ENCODE data around the gene PPP1R37. TPM values are rescaled to one million over a fixed set of nuclear protein-coding genes. Genes with fewer than 3 reads are reported as not detected.
A peak's percentile ranks its signal among the peaks of the same experiment; 100 is the strongest.

Gene PPP1R37
- polyA plus RNA-seq, 3 donors = 0.10 to 11.8 (median 0.22) TPM

DNA sequence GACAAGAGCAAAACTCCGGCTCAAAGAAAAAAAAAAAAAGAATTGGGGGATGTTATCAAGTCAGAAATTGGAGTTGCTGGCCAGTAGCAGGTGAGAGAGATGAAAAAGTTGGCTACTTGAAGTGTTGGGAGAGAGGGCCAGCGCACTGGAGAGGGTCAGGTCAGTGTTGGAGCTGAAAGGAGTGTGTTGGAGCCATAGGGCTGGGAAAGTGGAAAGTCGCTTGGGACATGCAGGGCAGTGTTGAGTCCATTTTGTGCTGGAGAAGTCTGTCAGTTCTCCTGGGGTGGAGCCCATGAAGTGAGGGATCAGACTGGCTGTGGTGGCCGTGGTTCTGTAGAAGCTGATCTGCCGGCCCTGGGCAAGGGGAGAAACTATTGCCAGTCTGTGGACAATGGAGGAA, 1.7 kb downstream of the PPP1R37 start:
- WGBS (ENCODE audit: insufficient coverage) = 96% methylated on average over 5 of the region's 5 CpGs
- intact Hi-C loops (cut with micrococcal nuclease) = loop anchor here (5.0 kb wide), 3 partner anchors 47 to 93 kb away; partner anchors contain the start of genes BLOC1S3 (in 1 of the 2) and TRAPPC6A (in 1 of the 2)

DNA sequence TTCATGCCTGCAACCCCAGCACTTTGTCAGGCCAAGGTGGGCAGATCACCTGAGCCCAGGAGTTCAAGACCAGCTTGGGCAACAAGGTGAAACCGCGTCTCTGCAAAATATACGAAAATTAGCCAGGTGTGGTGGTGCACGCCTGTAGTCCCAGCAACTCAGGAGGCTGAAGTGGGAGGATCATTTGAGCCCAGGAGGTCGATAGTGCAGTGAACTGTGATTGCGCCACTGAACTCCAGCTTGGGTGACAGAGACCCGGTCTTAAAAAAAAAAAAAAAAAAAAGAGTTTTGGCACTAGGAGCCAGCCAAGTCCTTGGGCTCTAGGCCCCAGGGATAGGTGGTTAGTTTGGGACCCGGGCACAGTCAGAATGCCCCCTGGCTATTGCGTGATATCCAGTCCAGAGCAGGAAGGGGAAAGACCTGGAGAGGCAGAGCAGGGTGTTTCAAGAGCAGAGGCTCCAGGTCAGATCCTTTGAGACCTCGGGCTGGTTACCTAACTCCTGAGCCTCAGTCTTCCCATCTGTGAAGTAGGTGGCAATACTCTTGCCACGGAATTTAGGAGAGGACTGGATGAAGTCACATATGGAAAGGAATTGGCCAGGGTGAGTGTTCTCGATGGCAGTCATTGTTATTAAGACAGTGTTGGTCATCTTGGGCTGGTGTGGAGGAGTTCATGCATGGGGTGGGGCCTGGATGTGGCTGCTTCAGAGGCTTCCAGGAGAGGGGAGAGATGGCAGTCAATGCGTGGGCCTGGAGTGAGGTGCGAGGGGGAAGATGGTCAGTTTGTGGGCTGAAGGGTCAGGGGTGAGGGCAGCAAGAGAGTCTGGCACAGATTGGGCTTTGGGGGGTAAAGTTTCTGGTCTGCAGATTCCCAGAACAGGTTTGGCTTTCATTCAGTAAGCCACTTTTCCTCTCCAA, 2.8 kb downstream of the PPP1R37 start:
- no peaks in the 10 kb centered on the region for H3K9me3 Mint-ChIP-seq
- no peak overlapping the region for H2AFZ ChIP-seq (ENCODE audit: insufficient read depth, low read depth, low read length, poor library complexity, severe bottlenecking)
- no peaks in the 10 kb centered on the region for H3K9me3 ChIP-seq (replicated peaks in 1 of 2; ENCODE audit: control insufficient read depth in 1 of 2, insufficient read depth in 1 of 2, low read length in 2 of 2)
- peaks cover 70% of the 10 kb centered on the region for H4K20me1 ChIP-seq (ENCODE audit: insufficient read depth, low read length)
- H3K27me3 ChIP-seq (ENCODE audit: control insufficient read depth in 2 of 2, insufficient read depth in 2 of 2, low read length in 2 of 2) = no peaks in the 10 kb centered on the region
- no peak overlapping the region for H3K9ac ChIP-seq (ENCODE audit: insufficient read depth, low read length, poor library complexity, severe bottlenecking)
- peaks cover 78% of the 10 kb centered on the region for H3K79me2 ChIP-seq (ENCODE audit: insufficient read depth, low read length)
- TF ChIP-seq, protein P1, sequence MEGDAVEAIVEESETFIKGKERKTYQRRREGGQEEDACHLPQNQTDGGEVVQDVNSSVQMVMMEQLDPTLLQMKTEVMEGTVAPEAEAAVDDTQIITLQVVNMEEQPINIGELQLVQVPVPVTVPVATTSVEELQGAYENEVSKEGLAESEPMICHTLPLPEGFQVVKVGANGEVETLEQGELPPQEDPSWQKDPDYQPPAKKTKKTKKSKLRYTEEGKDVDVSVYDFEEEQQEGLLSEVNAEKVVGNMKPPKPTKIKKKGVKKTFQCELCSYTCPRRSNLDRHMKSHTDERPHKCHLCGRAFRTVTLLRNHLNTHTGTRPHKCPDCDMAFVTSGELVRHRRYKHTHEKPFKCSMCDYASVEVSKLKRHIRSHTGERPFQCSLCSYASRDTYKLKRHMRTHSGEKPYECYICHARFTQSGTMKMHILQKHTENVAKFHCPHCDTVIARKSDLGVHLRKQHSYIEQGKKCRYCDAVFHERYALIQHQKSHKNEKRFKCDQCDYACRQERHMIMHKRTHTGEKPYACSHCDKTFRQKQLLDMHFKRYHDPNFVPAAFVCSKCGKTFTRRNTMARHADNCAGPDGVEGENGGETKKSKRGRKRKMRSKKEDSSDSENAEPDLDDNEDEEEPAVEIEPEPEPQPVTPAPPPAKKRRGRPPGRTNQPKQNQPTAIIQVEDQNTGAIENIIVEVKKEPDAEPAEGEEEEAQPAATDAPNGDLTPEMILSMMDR (IDR thresholded peaks at IDR 0.05) = no peak
- no peak overlapping the region for H3K4me3 ChIP-seq (replicated peaks in 1 of 3; ENCODE audit: low read depth in 2 of 3, low read length in 3 of 3)
- H3K36me3 ChIP-seq (replicated peaks in 1 of 2; ENCODE audit: control insufficient read depth in 1 of 2, insufficient read depth in 2 of 2, low read length in 2 of 2) = peaks cover 0 to 15% of the 10 kb centered on the region in 2 donors
- H3K27me3 Mint-ChIP-seq (ENCODE audit: low read depth in 3 of 3) = peaks cover 0 to 9% (median 0%) of the 10 kb centered on the region in 3 donors
- WGBS (ENCODE audit: insufficient coverage) = 89% methylated on average over 13 of the region's 14 CpGs
- no peak overlapping the region for H3K27ac ChIP-seq (ENCODE audit: low read depth in 1 of 2, low read length in 2 of 2)
- no peak overlapping the region for H3K27ac Mint-ChIP-seq
- H3K36me3 Mint-ChIP-seq = peaks cover 5 to 6% of the 10 kb centered on the region in 2 donors
- no peak overlapping the region for H3K4me2 ChIP-seq (replicated peaks; ENCODE audit: extremely low read depth, low read length, poor library complexity, severe bottlenecking)
- intact Hi-C loops (cut with micrococcal nuclease) = loop anchor here in 1 of 2 donors (5.0 kb wide), 1 partner anchor 92 kb away; no protein-coding TSS in a partner anchor
- no peak overlapping the region for H3K4me3 Mint-ChIP-seq
- peaks cover 22 to 32% of the 10 kb centered on the region in 2 donors for H3K4me1 ChIP-seq (ENCODE audit: control insufficient read depth in 1 of 2, insufficient read depth in 2 of 2, low read length in 2 of 2)
- DNase-seq = no peak
- H3K4me1 Mint-ChIP-seq = peaks cover 57% of the 10 kb centered on the region

More for the DNA sequence above, 1.7 kb downstream of the PPP1R37 start:
- Histone ChIP-seq H3K4me3 (replicated peaks in 1 of 3; ENCODE audit: low read depth in 2 of 3, low read length in 3 of 3) (no peak overlapping the region), H3K9ac (ENCODE audit: insufficient read depth, low read length, poor library complexity, severe bottlenecking) (no peak overlapping the region), H2AFZ (ENCODE audit: insufficient read depth, low read depth, low read length, poor library complexity, severe bottlenecking) (no peak overlapping the region), H3K27me3 (ENCODE audit: control insufficient read depth in 2 of 2, insufficient read depth in 2 of 2, low read length in 2 of 2) (no peaks in the 10 kb centered on the region), H3K27ac (ENCODE audit: low read depth in 1 of 2, low read length in 2 of 2) (peak overlapping the region in 1 of 2 donors; percentile 26), H3K4me1 (ENCODE audit: control insufficient read depth in 1 of 2, insufficient read depth in 2 of 2, low read length in 2 of 2) (peaks cover 22 to 34% of the 10 kb centered on the region in 2 donors), H4K20me1 (ENCODE audit: insufficient read depth, low read length) (peaks cover 68% of the 10 kb centered on the region), H3K4me2 (replicated peaks; ENCODE audit: extremely low read depth, low read length, poor library complexity, severe bottlenecking) (no peak overlapping the region), H3K9me3 (replicated peaks in 1 of 2; ENCODE audit: control insufficient read depth in 1 of 2, insufficient read depth in 1 of 2, low read length in 2 of 2) (no peaks in the 10 kb centered on the region), H3K79me2 (ENCODE audit: insufficient read depth, low read length) (peaks cover 72% of the 10 kb centered on the region), H3K36me3 (replicated peaks in 1 of 2; ENCODE audit: control insufficient read depth in 1 of 2, insufficient read depth in 2 of 2, low read length in 2 of 2) (peaks cover 6 to 19% of the 10 kb centered on the region in 2 donors)
- TF ChIP-seq, protein P1 (IDR thresholded peaks at IDR 0.05) = no peak
- H3K27ac Mint-ChIP-seq = peak overlapping the region in 2 of 7 donors; percentile 26 to 48
- H3K27me3 Mint-ChIP-seq (ENCODE audit: low read depth in 3 of 3) = peaks cover 0 to 9% (median 0%) of the 10 kb centered on the region in 3 donors
- peak overlapping the region in 1 of 2 donors; percentile 18 for H3K4me3 Mint-ChIP-seq
- no peaks in the 10 kb centered on the region for H3K9me3 Mint-ChIP-seq
- DNase-seq = no peak
- peaks cover 9 to 15% of the 10 kb centered on the region in 2 donors for H3K36me3 Mint-ChIP-seq
- peaks cover 58% of the 10 kb centered on the region for H3K4me1 Mint-ChIP-seq
